DND-41 (cell line): Measurements from ENCODE around the gene ARHGEF6.

Experiments
- EZH2 ChIP-seq: IDR thresholded peaks from 3 replicates; pipeline ENCODE4 v1.6.1; 2012; ENCODE audit warnings: borderline replicate concordance, low read depth, mild to moderate bottlenecking, moderate library complexity, low read length, inconsistent platforms; ENCODE audit not compliant: severe bottlenecking
- TF ChIP-seq, protein P1 (sequence below): IDR thresholded peaks from 2 replicates; pipeline ENCODE4 v1.5.1; 2012; ENCODE audit warnings: borderline replicate concordance, low read length, moderate library complexity, mild to moderate bottlenecking; ENCODE audit not compliant: poor library complexity, severe bottlenecking; ENCODE audit errors: extremely low read depth

DNA sequence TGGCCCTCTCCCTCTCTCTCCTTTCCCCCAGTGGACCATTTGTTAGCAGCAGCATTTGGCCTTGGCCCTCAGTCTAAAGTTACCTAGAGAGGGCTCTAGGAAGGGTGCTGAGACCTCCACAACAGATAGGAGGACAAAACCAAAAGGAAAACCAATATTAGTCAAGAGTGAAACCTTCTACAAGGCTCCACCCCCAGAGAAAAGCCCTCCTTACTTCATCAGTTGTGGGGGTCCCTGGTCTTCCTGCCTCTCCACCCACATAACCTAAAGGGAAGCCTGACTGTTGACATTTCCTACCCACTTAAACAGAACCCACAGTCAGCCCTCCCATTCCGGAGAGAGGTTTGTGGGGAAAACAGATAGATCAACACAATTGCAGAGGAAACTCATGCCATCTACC is 137.5 kb downstream of the ARHGEF6 start:
- TF ChIP-seq, protein P1, sequence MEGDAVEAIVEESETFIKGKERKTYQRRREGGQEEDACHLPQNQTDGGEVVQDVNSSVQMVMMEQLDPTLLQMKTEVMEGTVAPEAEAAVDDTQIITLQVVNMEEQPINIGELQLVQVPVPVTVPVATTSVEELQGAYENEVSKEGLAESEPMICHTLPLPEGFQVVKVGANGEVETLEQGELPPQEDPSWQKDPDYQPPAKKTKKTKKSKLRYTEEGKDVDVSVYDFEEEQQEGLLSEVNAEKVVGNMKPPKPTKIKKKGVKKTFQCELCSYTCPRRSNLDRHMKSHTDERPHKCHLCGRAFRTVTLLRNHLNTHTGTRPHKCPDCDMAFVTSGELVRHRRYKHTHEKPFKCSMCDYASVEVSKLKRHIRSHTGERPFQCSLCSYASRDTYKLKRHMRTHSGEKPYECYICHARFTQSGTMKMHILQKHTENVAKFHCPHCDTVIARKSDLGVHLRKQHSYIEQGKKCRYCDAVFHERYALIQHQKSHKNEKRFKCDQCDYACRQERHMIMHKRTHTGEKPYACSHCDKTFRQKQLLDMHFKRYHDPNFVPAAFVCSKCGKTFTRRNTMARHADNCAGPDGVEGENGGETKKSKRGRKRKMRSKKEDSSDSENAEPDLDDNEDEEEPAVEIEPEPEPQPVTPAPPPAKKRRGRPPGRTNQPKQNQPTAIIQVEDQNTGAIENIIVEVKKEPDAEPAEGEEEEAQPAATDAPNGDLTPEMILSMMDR: no peak
- TF ChIP-seq EZH2: no peak
